NCI-H2029 treated with DMSO at 0.1 percent for 48 hours (cell line): ENCODE results near the gene KIF2A.

Experiments used
- DNase-seq: peaks from one replicate; lab custom pipeline; 2025; lab: John Stamatoyannopoulos, UW

The KIF2A gene

DNA sequence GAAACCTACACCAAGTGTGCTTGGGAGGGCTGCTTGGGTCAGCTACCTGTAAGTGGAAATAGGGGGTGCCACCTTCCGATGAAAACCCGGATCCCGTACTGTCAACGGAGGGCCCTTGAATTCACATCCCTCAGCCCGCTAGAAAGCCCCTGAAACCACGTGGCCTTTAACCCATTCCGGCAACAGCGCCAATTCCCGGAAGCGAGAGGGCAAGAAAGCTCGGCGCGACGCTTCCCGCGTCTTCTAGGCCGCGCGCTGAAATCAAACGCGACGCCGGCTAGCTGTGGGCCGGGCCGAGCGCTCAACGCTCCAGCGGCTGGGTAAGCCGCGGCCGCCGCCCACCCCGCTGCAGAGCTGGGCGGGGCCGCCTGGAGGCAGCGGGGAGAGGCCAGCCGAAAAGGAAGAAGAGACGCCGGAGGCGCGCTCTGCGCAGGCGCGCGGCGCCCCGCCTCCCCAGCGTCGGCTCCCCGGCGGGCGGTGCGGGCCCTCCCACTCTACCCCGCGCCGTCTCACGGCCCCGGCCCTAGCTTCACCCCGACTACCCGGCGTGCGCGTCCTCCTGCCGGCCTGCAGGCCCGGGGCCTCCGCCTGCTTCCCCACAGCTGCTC lies at the start of gene KIF2A:
KIF2A (plus strand) TSS at position 492 of the 608 bp plus-strand sequence. CDS start 267 bp downstream, outside the sequence.
- DNase-seq, result peak; percentile 71

DNA sequence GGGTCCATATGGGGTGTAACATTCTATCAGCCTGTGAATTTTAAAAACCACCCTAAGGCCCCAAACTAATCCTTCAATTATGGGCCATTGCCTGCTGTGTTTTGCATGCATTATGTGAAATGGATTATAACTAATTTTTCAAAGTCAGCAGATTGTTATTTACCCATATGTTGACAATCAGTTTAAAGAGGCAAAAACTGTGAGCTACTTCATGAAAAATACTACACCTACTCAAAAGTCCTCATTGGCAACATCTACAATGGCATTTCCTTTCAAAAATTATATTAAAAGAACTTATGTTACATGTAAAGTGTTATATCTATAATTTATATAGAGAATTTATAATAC lies 49.0 kb upstream of the KIF2A start:
- no peak for DNase-seq

DNA sequence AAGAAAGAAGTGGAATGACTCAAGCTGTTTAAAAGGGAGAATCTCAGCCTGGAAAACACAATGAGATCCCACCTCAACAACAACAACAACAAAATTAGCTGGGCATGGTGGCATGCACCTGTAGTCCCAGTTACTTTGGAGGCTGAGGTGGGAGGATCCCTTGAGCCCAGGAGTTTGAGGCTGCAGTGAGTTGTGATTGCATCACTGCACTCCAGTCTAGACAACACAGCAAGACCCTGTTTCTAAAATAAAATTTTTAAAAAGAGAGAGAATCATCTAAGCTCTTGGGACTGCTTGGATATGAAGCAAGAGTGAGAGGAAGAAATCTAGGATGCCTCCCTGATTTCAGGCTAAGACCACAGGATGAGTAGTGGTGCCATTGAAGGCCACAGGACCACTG lies 47.4 kb upstream of the KIF2A start:
- no peak for DNase-seq

DNA sequence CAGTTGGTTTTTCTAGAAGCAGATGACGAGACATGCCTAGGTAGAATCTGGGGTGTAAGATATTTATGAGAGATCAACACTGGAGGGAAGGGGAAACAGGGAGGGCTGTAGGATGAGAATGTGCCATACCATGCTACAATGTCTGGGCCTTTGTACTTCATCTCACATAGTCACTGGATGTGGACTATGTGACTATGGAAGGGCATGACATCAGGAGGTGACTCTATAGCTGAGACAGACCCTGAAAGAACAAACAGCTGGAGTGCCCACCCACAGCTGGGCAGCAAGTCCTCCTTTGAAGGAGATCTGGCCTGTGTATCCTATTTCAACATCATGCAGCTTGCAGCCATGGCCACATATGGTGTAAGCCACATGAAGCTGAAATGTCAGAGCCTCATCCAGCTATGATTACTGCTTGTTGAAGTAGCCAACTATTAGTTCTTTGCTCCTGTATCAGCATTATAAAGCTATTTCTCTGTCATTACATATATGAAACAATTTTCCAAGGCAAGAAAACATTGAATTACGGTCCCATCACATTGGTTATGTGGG lies 46.2 kb upstream of the KIF2A start:
- no peak for DNase-seq

DNA sequence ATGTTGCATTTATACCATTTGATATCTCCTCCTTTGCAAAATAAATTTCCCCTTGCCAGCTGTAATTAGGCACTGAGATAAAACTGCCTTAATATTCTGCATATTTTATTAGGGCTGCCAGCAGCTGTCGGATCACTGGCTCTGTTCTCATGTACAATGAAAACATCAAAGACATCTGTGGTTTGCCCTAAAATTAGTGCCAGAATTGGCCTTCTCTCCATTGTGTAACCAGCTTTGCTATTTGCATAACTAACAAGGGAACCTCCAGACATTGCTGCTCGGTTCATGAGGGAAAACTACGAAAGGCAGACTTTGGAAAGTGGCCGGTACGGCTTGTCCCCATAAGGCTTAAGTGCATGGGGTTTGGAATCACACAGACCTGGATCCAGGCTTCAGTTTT lies 45.5 kb upstream of the KIF2A start:
- DNase-seq, result no peak

DNA sequence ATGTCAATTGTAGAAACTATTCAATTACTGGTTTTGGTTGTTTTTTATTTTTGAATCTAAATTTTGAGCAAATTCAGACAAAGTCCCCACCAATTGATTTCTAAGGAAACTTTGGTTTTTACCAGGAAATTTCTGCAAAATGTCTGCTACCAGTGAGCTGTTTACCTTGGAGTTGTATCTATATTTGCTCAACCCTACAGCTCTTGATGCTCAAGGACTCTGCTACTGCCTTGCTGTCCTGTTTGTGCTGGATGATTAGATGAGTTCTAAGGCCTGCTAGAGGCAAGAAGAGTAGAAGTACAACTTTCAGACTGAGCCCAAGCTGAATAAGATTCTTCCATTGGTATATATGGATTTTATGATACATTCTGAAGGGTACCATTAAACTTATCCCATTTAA lies 42.6 kb upstream of the KIF2A start:
- no peak for DNase-seq

- DNase-seq, result no peak
These were observed 40.3 kb upstream of the KIF2A start for GRCh38 chr5:62265648-62266112.

DNA sequence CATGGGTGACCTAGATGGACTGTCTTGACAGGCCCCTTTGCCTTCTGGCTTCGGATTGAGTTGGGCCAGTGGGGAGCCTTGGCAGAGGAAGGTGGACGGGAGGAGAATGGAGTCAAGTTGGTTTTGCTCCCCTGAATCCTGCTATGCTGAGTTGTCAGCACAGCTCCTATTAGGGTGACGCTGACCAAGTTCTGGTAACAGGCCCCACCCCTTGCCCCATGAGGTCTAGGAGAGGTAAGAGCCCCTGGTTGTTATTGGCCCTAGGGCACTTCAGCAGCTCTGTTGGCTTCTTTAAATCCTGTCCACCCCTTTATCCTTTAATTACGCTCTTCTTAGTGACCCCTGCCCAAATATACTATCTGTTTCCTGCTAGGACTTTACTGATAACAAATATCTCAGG lies 39.4 kb upstream of the KIF2A start:
- no peak for DNase-seq

DNA sequence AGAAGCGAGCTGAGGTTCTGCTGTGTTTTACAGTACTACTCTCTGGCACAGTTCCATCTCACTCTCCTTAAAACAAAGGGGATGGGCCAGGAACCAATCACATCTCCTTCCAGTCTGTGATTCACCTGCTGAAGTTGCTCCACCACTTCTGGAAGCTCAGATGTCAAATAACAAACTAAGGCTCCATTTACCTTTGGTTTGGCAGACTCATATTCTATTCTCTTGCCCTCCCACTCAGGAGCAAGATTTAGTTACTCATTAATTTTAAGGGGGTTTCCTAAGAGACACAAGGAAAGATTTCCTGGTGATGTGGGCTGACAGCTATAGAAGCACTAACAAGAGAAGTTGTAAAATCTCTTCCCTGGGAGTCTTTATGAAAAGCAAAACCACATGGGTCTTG lies 37.8 kb upstream of the KIF2A start:
- DNase-seq, result peak; percentile 84

GRCh38 chr5:62268792-62269191 lies 37.2 kb upstream of the KIF2A start:
- no peak for DNase-seq

GRCh38 chr5:62271370-62271769 lies 34.6 kb upstream of the KIF2A start:
- DNase-seq, result no peak

- no peak for DNase-seq
These were observed 34.1 kb upstream of the KIF2A start for GRCh38 chr5:62271870-62272269.

DNA sequence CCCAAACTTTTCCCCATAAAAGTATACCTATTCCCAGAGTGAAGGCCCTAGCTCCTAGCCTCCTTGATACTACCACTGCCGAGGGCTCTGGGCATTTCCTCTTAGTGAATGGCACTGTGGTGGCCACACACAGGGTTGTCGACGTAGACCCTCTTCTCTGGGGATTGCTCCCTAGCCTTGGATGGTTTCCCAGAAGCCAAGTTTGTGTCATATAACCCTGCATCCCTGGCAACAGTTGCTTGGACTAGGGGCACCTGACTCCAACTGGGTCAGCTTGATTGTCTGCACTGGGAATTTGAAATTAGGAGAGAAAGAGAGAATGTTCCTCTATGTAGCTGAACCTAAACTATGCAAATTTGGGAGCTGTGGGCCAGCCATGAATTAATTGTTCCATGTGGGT lies 32.3 kb upstream of the KIF2A start:
- DNase-seq, result no peak

GRCh38 chr5:62275581-62275980 lies 30.4 kb upstream of the KIF2A start:
- DNase-seq, result no peak

GRCh38 chr5:62281411-62281810 lies 24.6 kb upstream of the KIF2A start:
- DNase-seq, result no peak

DNA sequence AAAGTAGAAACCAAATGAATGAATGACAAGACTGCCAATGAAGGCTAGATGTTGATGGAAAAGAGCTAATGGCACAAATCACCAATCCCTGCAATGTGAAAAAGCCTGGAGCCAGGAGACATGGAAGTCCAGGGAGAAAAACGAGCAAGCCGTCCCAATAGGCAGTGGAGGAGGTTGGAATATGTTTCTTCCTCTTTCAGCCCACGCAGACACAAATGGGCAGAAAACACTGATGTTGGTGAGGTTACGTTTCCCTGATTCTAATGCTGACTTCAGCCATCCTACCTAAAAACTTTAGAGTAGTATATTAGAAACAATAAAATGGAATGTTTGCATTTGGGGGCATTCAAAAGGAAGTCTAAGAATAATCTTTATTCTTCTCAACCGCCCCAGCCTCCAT lies 23.9 kb upstream of the KIF2A start:
- no peak for DNase-seq

GRCh38 chr5:62283005-62283404 lies 23.0 kb upstream of the KIF2A start:
- no peak for DNase-seq

DNA sequence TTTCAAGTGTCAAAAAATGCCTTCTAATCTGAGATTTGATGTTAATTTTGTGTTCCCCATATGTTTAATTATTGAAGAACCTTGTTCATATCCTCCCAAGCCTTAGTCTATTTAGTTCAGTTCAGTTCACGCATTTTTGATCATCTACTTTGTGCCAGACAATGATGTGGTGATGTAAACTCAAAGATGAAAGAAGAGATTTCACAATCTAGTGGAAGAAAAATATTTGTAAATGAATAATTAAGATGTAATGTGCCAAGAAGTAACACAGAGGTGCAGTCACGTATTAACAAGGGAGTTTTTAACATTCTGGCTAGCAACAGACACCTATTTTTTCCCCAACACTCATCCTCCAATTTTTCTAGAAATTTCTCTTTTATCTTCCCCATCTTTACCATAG lies 22.1 kb upstream of the KIF2A start:
- no peak for DNase-seq

GRCh38 chr5:62284946-62285891 lies 20.8 kb upstream of the KIF2A start:
- DNase-seq, result no peak

GRCh38 chr5:62286834-62287233 lies 19.2 kb upstream of the KIF2A start:
- no peak for DNase-seq

- no peak for DNase-seq
These were observed 18.8 kb upstream of the KIF2A start for GRCh38 chr5:62287237-62287636.

GRCh38 chr5:62288118-62288517 lies 17.9 kb upstream of the KIF2A start:
- DNase-seq, result no peak

DNA sequence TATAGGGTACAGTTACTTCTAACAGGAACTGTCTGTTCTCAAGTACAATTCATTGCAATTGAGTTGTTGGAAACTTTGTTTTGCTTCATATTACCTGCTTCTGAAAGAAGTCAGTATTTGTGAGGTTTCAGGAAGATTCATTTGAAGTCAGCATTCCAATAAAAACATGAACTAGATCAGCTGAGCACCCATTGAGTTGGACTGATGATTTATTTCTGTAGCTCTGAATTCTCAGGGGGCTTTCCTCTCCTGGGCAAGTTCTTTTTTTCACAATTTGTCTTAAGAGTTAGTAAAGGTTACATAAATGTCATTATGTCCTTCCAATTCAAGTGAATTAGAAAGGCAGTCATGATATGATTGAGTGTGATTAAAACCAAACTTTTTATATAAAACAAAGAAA lies 16.2 kb upstream of the KIF2A start:
- no peak for DNase-seq
